Activated CD4-positive, alpha-beta T cell treated with anti-CD3 and anti-CD28 coated beads, Interleukin-10, Interleukin-2, amounts not matched to agents 100 ng/mL and 50 ng/mL, durations not matched to agents 16 hours and 8 hours (primary cell): Measurements from ENCODE around the gene EPHA4.

Experiments
- DNase-seq: peaks from one replicate; pipeline ENCODE4 v3.0.0-alpha.2; 2020

The EPHA4 gene

DNA sequence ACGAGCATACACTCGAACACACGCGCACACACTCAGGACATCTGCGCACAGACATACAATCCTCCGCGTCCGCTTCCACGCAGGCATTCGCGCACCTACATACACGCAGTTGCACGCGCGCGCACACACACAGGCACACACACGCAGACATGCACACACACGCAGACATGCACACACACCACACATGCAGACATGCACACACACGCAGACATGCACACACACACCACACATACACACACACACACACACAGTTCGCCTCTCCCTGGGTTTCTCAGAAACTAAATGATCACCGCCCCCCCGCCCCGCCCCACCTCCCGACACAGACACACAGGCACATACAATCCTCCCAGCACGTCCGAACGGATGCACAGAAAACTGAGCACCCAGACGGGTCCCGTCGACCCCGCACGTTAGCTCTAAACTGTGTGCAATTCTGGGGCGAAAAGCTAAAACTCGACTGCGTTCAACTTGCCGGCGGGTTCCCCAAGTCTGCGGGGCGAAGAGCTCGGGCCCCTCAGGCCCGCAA lies 1.0 kb downstream of the EPHA4 start:
- peak; percentile 8 for DNase-seq

DNA sequence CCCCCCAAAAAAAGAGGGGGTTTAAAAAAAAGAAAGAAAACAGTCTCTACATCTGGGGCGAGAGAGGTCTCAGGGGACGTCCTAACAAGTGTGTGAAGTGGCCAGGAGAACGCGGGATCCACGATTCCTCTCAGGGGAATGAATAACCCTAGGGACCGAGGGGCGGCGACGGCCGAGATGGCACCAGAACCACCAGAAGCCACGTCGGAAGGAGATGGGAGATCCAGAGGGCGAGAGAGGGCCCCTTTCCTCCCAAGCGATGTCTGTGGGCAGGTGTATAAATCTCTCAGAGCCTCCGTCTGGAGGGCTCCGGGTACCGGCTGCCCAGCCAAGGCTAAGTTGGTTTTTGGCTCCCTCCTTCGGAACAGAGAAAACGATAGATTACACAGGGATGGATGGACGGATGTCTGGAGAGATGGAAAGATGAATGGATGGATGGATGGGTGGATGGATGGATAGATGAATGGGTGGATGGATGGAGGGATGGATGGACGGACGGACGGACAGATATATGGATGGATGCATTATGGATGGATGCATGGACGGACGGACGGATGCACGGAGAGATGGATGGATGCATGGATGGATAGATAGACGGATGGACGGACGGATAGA lies 1.7 kb downstream of the EPHA4 start:
- peak; percentile 12 for DNase-seq

DNA sequence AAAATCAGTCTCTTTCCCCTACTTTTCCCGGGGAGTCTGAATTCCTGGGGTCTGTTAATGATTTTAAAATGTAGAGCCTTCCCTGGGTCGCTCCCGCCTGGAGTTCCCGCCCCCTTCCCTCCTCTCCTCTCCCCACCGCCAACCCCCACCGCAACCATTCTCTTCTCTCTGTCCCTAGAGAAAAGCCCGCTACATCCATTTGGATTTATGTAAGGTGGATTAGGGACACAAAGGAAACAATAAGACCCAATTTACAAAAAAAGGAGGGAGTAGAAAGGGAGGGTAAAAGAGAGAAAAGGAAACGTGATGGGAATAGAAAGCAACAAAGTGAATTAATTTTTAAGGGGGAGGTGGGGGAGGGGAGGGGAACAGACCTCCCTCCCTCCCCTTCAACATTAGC lies 2.2 kb downstream of the EPHA4 start:
- DNase-seq: no peak

DNA sequence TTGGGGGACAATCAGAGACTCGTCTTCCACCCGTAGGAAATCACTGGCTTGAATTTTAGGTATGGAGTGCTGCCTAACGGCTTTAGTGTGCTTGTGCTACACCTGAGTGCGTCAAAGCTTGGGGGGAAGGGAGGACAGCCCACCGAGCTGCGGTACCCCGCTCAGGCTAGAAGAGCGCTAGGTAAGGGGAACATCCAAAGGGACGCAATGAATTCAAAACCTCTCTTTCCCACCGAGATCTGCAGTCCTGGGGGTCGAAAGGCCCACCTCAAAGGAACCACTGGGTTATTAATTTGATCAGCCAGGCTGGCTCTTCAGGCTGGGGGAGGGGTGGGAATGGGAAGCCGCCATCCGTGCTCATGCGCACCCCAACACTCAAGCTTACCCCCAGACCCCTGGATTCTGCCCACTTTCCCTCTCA lies 2.7 kb downstream of the EPHA4 start:
- DNase-seq: no peak

DNA sequence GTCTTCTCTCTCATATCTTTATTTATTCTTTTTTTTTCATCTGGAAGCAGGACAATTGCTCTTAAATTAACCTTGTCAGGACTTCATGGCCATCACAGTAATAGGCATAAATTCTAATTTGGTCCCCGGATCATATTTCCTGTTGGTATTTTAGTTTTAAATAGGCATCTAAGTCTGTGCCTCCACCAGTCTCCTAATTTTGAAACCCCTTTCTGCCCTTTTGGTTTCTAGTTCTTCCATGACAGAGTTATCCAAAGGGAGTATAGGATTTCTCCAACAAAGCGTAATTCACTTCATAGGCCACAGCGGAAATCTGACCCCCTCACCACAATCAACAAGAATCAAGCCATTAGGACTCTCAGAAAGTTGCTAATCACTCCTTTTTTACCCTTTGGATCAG lies 3.8 kb downstream of the EPHA4 start:
- DNase-seq: no peak

DNA sequence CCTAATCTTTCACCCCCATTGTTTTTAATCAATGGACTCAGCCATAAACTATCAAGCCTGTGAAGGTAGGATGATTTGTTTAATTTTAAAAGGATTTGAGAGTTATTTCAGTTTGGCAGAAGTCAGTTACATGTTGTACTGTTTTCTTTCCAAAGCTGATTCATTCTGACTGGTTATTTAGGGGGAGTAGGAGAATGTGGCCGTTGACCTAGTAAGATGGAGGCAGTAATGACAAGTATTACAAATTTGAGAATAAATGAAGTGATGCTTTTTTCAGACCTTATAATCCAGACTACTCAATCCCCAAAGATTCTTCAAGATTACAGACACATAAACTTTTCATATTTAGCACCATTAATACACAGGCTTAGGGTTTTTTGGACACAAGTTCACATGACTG lies 4.3 kb downstream of the EPHA4 start:
- no peak for DNase-seq

DNA sequence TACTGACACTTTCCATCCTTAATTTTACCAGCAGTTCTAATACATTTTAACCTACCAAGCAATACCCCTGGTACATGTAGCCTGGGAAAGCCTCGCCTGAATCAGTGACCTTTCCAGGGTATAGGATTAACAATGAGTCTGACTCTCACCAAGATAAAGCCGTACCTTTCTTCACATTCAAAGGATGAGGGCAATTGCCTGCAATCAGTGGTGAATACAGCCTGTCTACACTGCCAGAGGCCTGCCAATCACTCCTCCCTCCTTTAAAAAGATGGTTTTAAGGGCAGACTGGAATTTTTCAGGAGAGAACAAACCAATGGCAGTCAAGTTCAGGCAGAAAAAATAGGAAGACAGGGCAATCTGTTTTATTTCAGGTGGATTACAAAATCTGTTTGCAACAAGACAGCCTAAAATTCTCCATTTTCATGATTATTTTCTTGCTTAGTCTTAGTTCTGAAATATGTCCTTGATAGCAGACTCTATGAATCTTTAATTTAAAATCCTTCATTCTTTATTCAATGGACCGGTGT lies 4.8 kb downstream of the EPHA4 start:
- DNase-seq: no peak

DNA sequence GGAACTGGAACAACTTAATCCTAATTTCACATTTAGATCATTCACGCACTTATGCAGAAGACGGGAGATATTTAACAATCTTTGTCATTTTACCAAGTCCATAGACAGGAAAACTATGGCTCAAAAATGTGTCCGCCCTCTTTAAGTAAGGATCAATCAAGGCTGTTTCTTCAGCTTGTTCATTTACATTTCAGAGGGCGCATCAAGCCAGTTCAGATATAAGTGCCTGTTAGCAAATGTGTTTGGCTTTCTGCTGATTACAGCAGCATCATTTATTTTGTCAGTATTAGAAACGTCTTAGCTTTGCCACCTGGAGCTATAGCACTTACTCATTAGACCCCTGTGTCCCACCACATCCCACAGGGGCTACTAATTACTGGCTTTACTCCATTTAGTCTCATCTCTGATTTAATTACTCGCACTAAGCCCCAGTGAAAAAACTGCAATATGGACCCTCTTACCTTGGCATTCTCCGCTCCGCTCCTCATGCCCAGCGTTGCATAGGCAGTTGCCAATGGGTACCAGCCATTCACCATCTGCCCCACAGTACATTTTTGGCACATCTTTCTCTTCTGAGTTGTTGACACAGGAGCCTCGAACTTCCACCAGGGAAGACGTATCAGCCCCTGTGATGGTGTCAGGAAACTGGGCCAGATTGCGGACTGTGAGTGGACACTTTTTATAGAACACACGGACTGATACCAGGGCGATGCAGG lies 8.7 kb downstream of the EPHA4 start:
- DNase-seq: no peak

DNA sequence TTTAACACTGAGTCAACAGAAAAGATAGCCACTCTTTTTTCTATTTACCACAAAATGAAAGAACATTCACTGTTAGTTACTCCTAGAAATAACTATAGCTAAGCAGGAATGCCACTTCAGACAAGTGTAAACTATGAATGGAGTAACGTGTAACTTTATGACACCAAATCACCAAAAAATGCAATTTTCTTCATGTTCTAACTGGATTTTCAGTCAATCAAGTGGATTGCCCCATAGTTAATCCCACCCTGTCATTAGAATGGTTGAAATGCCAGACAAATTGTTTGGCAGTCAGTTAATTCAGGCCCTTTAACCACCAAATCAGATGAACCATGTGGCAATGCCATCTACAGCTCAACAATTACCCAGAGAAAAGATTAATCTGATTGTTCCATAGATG lies 9.9 kb downstream of the EPHA4 start:
- DNase-seq: no peak

DNA sequence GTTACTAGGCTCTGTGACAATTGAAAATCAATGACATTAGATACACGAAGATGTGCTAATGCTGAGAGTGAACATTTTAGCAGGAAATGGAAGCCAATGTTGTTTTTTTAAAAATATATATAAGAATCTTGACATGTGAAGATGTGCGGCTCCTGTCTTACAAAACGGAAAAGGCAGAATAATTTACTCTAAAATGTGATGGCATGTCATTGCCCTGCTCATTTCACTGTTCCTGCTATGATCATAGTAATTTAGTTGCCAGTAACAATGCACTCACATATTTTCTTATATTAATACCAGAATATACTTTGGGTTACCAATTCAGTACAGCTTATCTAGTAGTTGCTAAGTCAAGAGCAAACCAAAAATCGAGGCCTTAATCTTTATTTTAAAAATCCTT lies 10.3 kb downstream of the EPHA4 start:
- no peak for DNase-seq

DNA sequence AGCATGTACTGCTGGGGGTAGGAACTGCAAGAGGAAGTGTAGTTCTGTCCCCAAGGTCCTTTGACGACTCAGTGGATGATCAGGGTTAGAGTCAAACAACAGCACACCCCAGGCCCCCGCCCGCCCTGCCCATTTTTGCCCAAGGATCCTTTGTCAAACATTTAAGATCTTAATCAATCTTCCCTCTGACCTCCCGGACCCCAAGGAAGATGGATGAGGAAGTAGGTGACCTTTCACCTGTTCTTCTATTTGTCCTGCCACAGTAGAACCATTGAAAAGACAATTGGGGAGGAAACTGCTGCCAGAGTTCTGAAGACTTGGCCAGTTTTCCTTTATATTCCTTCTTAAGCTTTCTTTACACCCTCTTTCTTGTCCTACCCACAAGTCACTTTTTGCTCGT lies 12.1 kb downstream of the EPHA4 start:
- no peak for DNase-seq

DNA sequence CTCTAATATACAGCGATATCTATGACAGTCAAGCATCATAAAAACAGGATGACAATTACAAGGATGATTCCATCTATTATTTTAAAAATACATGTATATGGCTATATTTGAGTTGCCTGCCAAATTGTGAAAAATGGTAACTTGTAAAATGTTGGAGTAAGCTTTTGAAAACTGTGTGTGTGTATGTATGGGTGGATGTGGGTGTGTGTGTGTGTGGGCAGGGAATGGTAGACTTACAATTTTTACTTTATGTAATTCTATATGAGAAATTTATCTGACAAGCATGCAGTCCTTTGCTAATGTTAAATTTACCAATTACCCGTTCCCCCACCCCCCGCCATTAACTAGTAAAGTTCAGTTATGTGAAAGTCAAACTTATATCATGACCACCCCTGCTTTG lies 14.0 kb downstream of the EPHA4 start:
- no peak for DNase-seq

DNA sequence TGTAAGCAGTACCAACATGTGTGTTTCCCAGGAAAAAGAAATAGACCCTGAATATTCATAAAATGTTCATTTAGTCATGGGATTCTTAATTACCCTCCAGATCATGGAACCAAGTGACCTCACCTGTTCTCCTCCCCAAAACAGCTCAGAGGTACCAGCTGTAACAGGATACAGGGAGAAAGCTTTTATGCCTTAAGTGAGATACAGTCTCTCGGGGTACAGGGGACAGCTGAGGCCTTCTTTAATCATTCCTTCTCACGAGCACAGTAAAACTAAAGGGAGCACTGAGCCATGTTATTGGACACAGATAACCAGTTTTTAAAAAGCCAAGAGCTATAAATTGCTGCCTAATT lies 16.6 kb downstream of the EPHA4 start:
- no peak for DNase-seq

DNA sequence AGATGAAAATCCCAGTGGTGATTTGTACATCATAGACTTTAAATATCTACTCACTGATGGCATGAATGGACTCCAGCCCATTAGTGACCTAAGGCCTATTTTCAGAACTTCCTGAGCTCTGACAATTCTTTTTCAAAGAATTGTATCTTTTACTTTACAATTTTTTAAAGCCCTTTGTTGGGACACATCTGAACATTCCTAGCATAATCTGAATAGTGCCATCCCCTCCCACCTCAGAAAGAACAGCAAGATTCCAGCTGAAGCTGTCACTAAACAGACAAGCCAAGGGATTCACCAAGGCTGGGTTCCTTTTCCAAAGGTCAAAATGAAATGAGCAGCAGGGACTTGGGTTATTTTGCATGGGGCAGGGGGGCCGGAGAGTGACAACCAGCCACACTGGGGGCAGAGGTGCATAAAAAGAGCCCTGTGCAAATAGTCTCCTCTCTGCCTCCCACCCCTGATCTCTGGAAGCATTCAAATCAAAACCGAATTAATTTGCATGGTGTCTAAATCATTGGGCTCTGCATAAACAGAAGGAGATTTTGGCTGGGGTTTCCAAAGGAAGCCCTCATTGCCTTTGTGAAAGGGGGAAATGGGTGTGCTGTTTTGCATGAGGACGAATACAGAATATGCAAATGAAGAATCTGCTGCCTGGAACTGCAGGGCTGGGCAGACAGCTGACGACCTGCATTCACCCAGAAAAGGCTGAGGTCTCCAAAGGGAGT lies 17.2 kb downstream of the EPHA4 start:
- DNase-seq: peak; percentile 27

DNA sequence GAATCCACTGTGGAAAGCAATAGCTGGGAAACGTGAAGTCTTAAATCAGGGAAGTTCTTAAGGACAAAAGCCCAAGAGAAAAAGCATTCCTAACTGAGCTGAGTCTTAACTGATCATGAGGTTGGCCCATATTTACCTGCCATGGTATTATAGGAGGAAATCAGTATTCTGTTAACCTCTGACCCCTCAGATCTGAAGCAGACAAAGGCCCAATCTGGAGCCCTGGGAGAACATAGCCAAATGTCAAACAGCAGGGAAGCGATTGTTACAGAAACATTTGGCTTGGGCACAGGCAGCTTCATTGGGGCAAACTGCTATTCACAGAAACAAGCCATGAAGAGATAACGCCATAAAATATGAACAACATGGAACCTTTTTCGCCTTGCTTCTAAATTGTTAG lies 18.8 kb downstream of the EPHA4 start:
- no peak for DNase-seq

DNA sequence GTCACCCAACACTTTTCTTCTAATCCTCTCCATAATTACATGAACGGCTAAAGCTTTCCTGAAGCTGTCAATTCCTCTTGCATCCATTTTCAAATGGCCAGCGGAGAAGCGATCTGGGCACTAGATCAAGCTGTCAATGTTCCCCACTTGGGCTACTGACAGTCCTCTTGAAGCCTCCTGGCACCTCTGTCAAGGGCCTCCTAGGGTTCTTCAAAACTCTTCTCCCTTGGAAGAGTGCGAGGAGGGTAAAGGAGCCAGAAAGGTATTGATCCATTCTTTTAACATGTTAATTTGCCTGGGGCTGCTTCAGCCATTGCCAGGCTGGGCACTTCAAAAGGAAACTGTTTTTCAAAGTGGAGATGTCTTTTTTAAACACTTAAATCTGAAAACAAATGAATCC lies 19.8 kb downstream of the EPHA4 start:
- no peak for DNase-seq

DNA sequence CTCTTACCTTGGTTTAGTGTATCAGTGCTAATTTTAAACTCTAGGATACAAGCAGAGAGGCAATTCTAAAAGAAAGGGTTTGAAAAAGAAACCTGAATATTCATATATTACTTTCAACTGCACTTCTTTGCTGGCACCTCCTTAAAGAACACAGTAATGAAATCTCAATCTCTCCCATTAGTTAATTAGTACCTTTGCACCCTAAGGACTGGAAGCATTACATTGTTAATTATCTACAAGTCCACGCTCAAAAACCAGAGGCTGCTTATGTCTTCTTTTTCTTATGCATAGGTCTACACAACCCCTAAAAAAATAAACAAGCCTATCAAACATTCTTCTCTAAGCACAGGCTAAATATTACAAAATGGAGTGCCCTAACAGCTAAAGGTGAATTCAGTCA lies 20.2 kb downstream of the EPHA4 start:
- DNase-seq: no peak

DNA sequence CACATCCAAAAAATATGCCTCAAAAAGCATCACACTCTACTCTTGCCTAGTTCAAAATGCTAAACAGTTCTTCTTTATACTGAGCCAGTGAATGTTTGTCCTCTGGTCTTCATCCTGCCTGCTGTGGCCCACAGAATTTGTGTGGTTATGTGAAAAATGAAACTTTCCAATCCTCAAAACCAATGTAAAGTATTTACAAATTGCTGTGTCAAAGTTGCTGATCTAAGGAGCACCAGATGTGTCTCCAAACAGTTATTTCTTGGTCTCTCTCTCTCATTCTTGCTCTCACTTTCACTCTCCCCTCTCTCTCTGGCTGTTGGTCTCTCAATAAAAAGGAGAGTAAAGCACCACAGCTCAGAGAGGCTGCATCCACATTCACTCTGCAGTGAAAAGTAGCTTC lies 23.0 kb downstream of the EPHA4 start:
- DNase-seq: peak; percentile 23

DNA sequence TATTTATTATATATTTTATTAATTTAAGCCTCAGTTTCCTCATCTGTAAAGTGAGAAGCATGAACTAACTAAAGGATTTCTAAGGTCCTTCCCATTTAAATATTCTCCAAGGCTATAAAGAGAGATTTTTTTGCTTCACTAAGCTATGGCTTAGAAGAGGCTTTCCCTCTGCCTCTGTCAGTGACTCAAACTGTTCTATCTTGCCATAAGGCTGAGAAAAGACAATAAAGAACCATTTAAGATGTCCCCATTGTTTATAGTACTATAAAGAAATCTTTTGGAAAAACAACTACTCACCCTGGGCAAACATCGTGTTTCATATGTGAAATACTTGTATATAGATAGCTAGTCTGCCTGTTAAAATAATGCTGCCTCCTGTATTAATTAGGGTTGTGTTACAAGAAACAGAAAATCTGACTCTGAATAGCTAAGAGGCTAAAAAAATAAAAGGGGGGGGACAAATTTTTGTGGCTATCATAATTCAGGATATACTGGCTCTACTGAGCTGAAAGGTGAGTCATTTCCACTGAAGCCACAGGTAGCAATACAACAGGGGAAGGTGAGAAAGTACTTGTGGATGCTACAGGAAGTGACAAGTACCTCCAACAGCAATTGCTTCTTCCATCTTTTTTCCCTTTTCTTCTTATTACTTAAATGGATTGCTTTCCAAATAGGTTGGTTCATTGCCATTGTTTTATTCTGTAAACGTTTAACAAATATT lies 25.4 kb downstream of the EPHA4 start:
- peak; percentile 12 for DNase-seq

DNA sequence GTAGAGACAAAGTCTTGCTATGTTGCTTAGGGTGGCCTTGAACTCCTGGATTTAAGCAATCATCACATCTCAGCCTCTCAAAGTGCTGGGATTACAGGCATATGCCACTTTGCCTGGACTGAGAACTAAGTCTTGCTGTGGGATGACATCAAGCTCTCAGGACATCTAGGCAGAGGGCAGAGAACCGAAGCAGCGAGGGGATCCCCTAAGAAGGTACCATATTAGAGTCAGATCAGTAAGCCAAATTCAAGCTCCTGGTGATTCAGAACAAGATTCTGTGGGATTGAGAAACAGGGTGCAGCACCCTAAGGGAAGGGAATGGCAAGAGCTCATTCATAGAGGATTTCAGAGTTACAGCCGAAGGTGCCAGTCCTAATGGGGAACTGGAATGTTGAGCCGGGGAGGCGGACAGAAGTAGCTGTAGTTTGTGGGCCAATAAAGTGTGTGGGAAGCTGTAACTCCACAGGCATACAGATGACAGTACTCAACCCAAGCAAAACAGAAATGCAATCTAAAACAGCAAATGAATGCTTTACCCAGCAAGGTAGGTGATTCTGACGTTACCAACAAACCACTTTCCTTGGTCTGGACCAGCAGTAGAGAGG lies 30.9 kb downstream of the EPHA4 start:
- no peak for DNase-seq

DNA sequence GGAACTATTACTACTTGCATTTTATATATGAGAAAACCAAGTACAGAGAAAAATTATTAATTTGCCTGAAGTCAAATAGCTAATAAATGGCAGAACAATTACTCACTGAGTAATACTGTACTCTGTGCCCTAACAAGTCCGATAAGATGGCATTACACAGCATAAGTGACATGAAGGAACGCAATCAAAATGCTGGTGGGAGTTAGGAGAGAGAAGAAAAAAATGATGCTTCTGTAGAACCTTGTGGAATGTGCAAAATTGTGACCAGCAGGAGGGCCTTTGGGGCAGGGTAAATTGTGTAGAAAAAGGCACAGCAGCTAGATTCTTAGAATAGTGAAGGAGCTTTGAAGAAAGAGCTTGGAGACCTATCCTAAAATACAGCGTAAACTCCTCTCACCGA lies 32.9 kb downstream of the EPHA4 start:
- DNase-seq: no peak

DNA sequence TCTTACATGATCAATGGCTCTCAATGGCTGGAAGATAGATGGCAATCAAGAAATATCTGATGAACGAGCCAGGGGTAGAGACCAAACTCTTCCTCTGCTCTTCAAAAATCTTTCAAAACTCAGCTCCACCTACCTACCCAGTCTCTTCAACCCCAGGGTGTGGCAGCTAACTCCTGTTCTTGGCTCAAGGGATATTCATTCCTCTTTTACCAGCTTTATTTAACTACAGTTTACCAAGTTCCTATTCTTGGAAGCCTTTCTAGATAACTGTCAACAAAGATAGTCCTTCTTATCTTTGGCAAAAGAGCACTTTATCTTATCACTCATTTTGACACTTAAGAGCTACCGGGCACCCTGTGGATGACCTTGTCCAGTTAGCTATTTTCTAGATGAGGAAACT lies 36.3 kb downstream of the EPHA4 start:
- no peak for DNase-seq

DNA sequence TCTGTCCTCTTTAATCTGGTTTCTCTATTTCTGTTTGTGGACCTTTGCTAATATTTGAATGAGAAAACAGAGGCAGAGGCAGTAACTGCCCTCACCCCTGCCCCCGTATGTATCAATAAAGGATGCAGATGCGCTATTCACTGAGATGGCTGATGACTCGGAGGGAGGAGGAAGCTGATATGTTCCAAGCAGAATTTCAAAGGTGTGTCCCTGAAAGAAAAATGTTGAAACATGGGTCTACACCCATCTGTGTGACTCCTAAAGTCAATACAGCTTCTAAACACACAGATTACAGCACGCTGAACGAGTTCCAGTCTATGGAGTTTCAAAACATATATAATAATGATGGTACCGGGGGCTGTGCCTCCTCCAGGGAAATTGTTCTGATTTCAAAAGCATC lies 38.8 kb downstream of the EPHA4 start:
- DNase-seq: no peak
